ENCODE measurements around the gene MAU2. TPM values are rescaled to one million over a fixed set of nuclear protein-coding genes. Genes with fewer than 3 reads are reported as not detected.

The MAU2 gene
- total and polyA plus RNA-seq, 10 of the 15 experiments (the other 5 are each of a cell fraction or from before 2014, with no cell fraction given) = 1.8 to 47.2 (median 22.1) TPM

DNA sequence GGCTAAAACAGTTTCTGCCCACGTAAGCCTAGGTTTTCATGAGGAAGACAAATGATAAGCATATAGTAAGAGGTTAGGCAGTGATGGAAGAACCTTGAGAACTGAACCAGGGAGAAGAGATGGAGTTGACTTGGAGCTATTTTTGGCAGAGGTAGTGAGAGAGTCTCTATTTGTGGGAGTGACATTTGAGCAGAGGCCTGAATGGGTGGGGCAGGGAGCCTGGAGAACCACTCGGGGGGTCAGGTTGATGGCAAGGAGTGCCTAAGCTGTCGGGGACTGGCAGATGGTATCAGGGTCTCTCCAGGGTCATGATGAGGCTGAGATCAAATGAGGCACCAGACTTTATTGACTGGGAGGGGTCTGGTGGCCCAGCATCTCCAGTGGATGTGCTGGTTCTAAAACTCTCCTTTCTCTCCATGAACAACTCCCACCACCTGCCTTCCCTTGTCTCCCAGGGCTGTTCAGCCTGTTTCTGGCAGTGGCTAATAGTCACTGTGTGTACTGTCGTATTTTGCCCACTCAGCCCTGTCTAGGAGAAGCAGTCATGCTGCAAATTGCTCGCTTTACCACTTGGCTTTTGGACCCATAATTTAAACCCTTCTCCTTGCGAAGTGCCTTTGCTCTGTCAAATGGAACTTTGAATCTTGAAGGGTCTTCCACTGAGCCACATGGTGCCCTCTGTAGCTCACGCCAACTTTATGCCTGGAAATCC lies 3.6 kb downstream of the MAU2 start:
- no peak for FAIRE-seq
- ChIA-PET POLR2A (no interaction called here), CTCF (interaction anchor here (1.6 kb wide), 1 partner anchor 166 kb away, joined by 5 read pairs; no protein-coding TSS in a partner anchor), RAD21 (ENCODE audit: unreplicated experiment) (no interaction called here), SMC1A (ENCODE audit: uncharacterized antibody, unreplicated experiment) (interaction anchor here (1.0 to 1.2 kb wide), 2 partner anchors 43 to 133 kb away, joined by 3 read pairs; no protein-coding TSS in a partner anchor)
- no peak for DNase-seq (ENCODE audit: low read depth, low spot score)
- no peak for ATAC-seq
- H3K4me1 ChIP-seq (ENCODE audit: control insufficient read depth, insufficient read depth, low read length) = no peaks in the 10 kb centered on the region
- H4K20me1 ChIP-seq (ENCODE audit: control insufficient read depth, insufficient read depth) = no peaks in the 10 kb centered on the region
- WGBS (ENCODE audit: insufficient coverage, insufficient replicate concordance, low lambda C conversion rate, missing lambda C conversion rate) = 94% methylated on average over 7 of the region's 7 CpGs
- H3K4me2 ChIP-seq (ENCODE audit: control insufficient read depth, insufficient read depth) = peak overlapping the region; percentile 19; the same call in 1 of the 2 replicates
- no peak overlapping the region for H3K27ac ChIP-seq (ENCODE audit: control insufficient read depth, insufficient read depth)
- H3K27me3 ChIP-seq (replicated peaks in 1 of 2; ENCODE audit: control insufficient read depth in 2 of 2, insufficient read depth in 2 of 2, low read length in 1 of 2) = no peaks in the 10 kb centered on the region
- BruUV-seq (replicated peaks) = TSS peak; percentile 51
- H3K4me3 ChIP-seq = no peak overlapping the region
- peaks cover under 1 to 18% of the 10 kb centered on the region in 2 experiments; a peak in 3 of 4 replicates for H3K36me3 ChIP-seq (ENCODE audit: control insufficient read depth in 2 of 2, insufficient read depth in 2 of 2, low read length in 1 of 2)
- H3K9ac ChIP-seq (ENCODE audit: control insufficient read depth, insufficient read depth, low read length) = no peak overlapping the region
- in situ Hi-C loops (cut with MboI) = no loop called here
- no peak overlapping the region for H2AFZ ChIP-seq (ENCODE audit: control insufficient read depth, low read depth, low read length)
- no peaks in the 10 kb centered on the region for H3K9me3 ChIP-seq (replicated peaks; ENCODE audit: control insufficient read depth, insufficient read depth, low read length)
- intact Hi-C loops (cut with micrococcal nuclease; ENCODE audit: unreplicated experiment) = no loop called here
- H3K79me2 ChIP-seq (ENCODE audit: control insufficient read depth, insufficient read depth, low read length) = peaks cover 38% of the 10 kb centered on the region
- TF ChIP-seq, protein P1, sequence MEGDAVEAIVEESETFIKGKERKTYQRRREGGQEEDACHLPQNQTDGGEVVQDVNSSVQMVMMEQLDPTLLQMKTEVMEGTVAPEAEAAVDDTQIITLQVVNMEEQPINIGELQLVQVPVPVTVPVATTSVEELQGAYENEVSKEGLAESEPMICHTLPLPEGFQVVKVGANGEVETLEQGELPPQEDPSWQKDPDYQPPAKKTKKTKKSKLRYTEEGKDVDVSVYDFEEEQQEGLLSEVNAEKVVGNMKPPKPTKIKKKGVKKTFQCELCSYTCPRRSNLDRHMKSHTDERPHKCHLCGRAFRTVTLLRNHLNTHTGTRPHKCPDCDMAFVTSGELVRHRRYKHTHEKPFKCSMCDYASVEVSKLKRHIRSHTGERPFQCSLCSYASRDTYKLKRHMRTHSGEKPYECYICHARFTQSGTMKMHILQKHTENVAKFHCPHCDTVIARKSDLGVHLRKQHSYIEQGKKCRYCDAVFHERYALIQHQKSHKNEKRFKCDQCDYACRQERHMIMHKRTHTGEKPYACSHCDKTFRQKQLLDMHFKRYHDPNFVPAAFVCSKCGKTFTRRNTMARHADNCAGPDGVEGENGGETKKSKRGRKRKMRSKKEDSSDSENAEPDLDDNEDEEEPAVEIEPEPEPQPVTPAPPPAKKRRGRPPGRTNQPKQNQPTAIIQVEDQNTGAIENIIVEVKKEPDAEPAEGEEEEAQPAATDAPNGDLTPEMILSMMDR (IDR thresholded peaks at IDR 0.05 in 2 of 3, conservative IDR thresholded peaks at IDR 0.05 in 1 of 3; ENCODE audit: control insufficient read depth in 2 of 3, extremely low read depth in 1 of 3, insufficient read depth in 1 of 3, low read depth in 3 of 3, low read length in 3 of 3) = no peak
- no peak for TF ChIP-seq RAD21 (IDR thresholded peaks at IDR 0.05; ENCODE audit: insufficient read depth, low read depth, low read length)
- no peak for TF ChIP-seq HDAC6 (IDR thresholded peaks at IDR 0.05; ENCODE audit: unreplicated experiment)
- no peak for TF ChIP-seq BRCA1 (IDR thresholded peaks at IDR 0.05; ENCODE audit: low read depth, low read length)
- TF ChIP-seq, protein P2, sequence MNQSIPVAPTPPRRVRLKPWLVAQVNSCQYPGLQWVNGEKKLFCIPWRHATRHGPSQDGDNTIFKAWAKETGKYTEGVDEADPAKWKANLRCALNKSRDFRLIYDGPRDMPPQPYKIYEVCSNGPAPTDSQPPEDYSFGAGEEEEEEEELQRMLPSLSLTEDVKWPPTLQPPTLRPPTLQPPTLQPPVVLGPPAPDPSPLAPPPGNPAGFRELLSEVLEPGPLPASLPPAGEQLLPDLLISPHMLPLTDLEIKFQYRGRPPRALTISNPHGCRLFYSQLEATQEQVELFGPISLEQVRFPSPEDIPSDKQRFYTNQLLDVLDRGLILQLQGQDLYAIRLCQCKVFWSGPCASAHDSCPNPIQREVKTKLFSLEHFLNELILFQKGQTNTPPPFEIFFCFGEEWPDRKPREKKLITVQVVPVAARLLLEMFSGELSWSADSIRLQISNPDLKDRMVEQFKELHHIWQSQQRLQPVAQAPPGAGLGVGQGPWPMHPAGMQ (IDR thresholded peaks at IDR 0.05; ENCODE audit: borderline replicate concordance) = no peak
- TF ChIP-seq, protein P3, sequence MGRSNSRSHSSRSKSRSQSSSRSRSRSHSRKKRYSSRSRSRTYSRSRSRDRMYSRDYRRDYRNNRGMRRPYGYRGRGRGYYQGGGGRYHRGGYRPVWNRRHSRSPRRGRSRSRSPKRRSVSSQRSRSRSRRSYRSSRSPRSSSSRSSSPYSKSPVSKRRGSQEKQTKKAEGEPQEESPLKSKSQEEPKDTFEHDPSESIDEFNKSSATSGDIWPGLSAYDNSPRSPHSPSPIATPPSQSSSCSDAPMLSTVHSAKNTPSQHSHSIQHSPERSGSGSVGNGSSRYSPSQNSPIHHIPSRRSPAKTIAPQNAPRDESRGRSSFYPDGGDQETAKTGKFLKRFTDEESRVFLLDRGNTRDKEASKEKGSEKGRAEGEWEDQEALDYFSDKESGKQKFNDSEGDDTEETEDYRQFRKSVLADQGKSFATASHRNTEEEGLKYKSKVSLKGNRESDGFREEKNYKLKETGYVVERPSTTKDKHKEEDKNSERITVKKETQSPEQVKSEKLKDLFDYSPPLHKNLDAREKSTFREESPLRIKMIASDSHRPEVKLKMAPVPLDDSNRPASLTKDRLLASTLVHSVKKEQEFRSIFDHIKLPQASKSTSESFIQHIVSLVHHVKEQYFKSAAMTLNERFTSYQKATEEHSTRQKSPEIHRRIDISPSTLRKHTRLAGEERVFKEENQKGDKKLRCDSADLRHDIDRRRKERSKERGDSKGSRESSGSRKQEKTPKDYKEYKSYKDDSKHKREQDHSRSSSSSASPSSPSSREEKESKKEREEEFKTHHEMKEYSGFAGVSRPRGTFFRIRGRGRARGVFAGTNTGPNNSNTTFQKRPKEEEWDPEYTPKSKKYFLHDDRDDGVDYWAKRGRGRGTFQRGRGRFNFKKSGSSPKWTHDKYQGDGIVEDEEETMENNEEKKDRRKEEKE (IDR thresholded peaks at IDR 0.05) = no peak
- no peak for TF ChIP-seq HCFC1 (IDR thresholded peaks at IDR 0.05; ENCODE audit: low read length)
- no peak for TF ChIP-seq EP300 (IDR thresholded peaks at IDR 0.05; ENCODE audit: borderline replicate concordance in 1 of 2, control insufficient read depth in 1 of 2, low read depth in 2 of 2, low read length in 2 of 2)
- TF ChIP-seq MTA2 (IDR thresholded peaks at IDR 0.05; ENCODE audit: low read depth) = no peak
- no peak for TF ChIP-seq FOXK2 (IDR thresholded peaks at IDR 0.05)
- no peak for TF ChIP-seq WRNIP1 (IDR thresholded peaks at IDR 0.05; ENCODE audit: borderline replicate concordance, low read depth, low read length)
- no peak for TF ChIP-seq MYC (IDR thresholded peaks at IDR 0.05; ENCODE audit: insufficient read depth, insufficient read length, insufficient replicate concordance, low read length, severe bottlenecking)
- no peak for TF ChIP-seq TAF1 (IDR thresholded peaks at IDR 0.05; ENCODE audit: borderline replicate concordance, low read depth, low read length)
- no peak for TF ChIP-seq STAT3 (IDR thresholded peaks at IDR 0.05; ENCODE audit: low read depth, low read length)
- TF ChIP-seq RB1 (IDR thresholded peaks at IDR 0.05; ENCODE audit: borderline replicate concordance) = no peak
- no peak for TF ChIP-seq MEF2B (IDR thresholded peaks at IDR 0.05; ENCODE audit: partially characterized antibody, poor library complexity, severe bottlenecking)
